SK-N-SH (cell line): Measurements from ENCODE around the gene ACAD11. TPM values are rescaled to one million over a fixed set of nuclear protein-coding genes. Genes with fewer than 3 reads are reported as not detected.

Experiments
- CTCF ChIA-PET: fragments of 300-600, 350-600 bp; formaldehyde crosslinking; extraction: SDS; loops from one replicate; lab custom pipeline; 2021; lab: Yijun Ruan, JAX
- POLR2A ChIA-PET: fragments of 350-600 bp; sonication (Branson Sonifier 250); formaldehyde crosslinking; extraction: SDS; loops from one replicate; lab custom pipeline; 2020; ENCODE audit warnings: antibody characterized with exemption, inconsistent platforms; lab: Yijun Ruan, JAX
- DNase-seq: peaks from one replicate; pipeline ENCODE4 v3.0.0; 2012
- H2AFZ ChIP-seq: fragments of 200-600 bp; sonication (generic); 2 replicates; pipeline ENCODE4 v1.8.1; 2016; ENCODE audit warnings: antibody characterized with exemption, mild to moderate bottlenecking, low read depth
- H3F3A ChIP-seq: fragments of 200-600 bp; sonication (generic); replicated peaks from 2 replicates; pipeline ENCODE3; 2016; ENCODE audit warnings: antibody characterized with exemption, mild to moderate bottlenecking; ENCODE audit not compliant: insufficient read depth
- H3K27ac ChIP-seq, 2 experiments: fragments of 200-500 bp in 1 of 2; fragments of 200-600 bp in 1 of 2; sonication (Bioruptor generic) in 1 of 2; sonication (generic), shearing (Covaris generic) in 1 of 2; 2 replicates each; pipeline versions ENCODE4 v1.5.1 to v1.6.1; 2014 to 2016; ENCODE audit warnings: low read depth in 2 of 2, inconsistent platforms in 1 of 2, low read length in 1 of 2, mild to moderate bottlenecking in 1 of 2, mixed read lengths in 1 of 2
- H3K27me3 ChIP-seq: fragments of 200-600 bp; sonication (generic), shearing (Covaris generic); 2 replicates; pipeline ENCODE4 v1.6.1; 2016; ENCODE audit warnings: mixed run types; ENCODE audit not compliant: insufficient read depth
- H3K36me3 ChIP-seq, 2 experiments: fragments of 200-500 bp in 1 of 2; fragments of 200-600 bp in 1 of 2; sonication (Bioruptor generic) in 1 of 2; sonication (generic) in 1 of 2; replicated peaks in 1 of 2; 2 replicates each; pipeline versions ENCODE3 to v1.5.1; 2014 to 2016; ENCODE audit warnings: low read length in 1 of 2, mild to moderate bottlenecking in 1 of 2; ENCODE audit not compliant: insufficient read depth in 2 of 2, control insufficient read depth in 1 of 2
- H3K4me1 ChIP-seq, 2 experiments: fragments of 200-500 bp in 1 of 2; fragments of 200-600 bp in 1 of 2; sonication (Bioruptor generic) in 1 of 2; sonication (generic), shearing (Covaris generic) in 1 of 2; 2 replicates each; pipeline versions ENCODE4 v1.5.1 to v1.6.1; 2014 to 2016; ENCODE audit warnings: low read depth in 1 of 2, low read length in 1 of 2, mixed run types in 1 of 2; ENCODE audit not compliant: insufficient read depth in 2 of 2, control insufficient read depth in 1 of 2
- H3K4me2 ChIP-seq: fragments of 200-600 bp; sonication (generic), shearing (Covaris generic); 2 replicates; pipeline ENCODE4 v1.6.1; 2017; ENCODE audit warnings: mixed run types
- H3K4me3 ChIP-seq, 2 experiments: fragments of 200-500 bp in 1 of 2; fragments of 200-600 bp in 1 of 2; sonication (Bioruptor generic) in 1 of 2; sonication (generic), shearing (Covaris generic) in 1 of 2; 2 replicates each; pipeline versions ENCODE4 v1.5.1 to v1.8.1; 2014 to 2016; ENCODE audit warnings: low read depth in 2 of 2, inconsistent platforms in 1 of 2, low read length in 1 of 2, mild to moderate bottlenecking in 1 of 2, mixed read lengths in 1 of 2, moderate library complexity in 1 of 2
- H3K79me2 ChIP-seq: fragments of 200-600 bp; sonication (generic); 2 replicates; pipeline ENCODE4 v1.8.1; 2017; ENCODE audit warnings: mild to moderate bottlenecking; ENCODE audit not compliant: insufficient read depth
- H3K9ac ChIP-seq: fragments of 200-600 bp; sonication (generic); 2 replicates; pipeline ENCODE4 v1.6.1; 2017; ENCODE audit warnings: mixed run types
- H3K9me2 ChIP-seq: fragments of 200-600 bp; sonication (generic); 2 replicates; pipeline ENCODE4 v1.6.1; 2017; ENCODE audit warnings: mixed run types
- H3K9me3 ChIP-seq: fragments of 200-600 bp; sonication (generic); 2 replicates; pipeline ENCODE4 v1.6.1; 2017; ENCODE audit warnings: mixed run types, mild to moderate bottlenecking, moderate library complexity
- H4K20me1 ChIP-seq: fragments of 200-600 bp; sonication (generic); 2 replicates; pipeline ENCODE4 v1.6.1; 2017; ENCODE audit warnings: mild to moderate bottlenecking, mixed run types; ENCODE audit not compliant: insufficient read depth
- CHD2 ChIP-seq: fragments of 150-350 bp; IDR thresholded peaks from 2 replicates; pipeline ENCODE4 v1.6.1; 2018; ENCODE audit warnings: low read length; ENCODE audit not compliant: partially characterized antibody
- ELF1 ChIP-seq: IDR thresholded peaks from 2 replicates; pipeline ENCODE4 v1.4.0; 2012
- EP300 ChIP-seq, 2 experiments: IDR thresholded peaks; 2 replicates each; pipeline versions ENCODE4 v1.4.0 to v1.6.1; 2012; ENCODE audit warnings: borderline replicate concordance in 1 of 2, low read depth in 1 of 2, low read length in 1 of 2
- EZH2phosphoT487 ChIP-seq: fragments of 200-600 bp; sonication (generic); IDR thresholded peaks from 2 replicates; pipeline ENCODE4 v1.6.1; 2017; ENCODE audit warnings: low read depth, mixed run types, mild to moderate bottlenecking, antibody characterized with exemption, moderate library complexity, borderline replicate concordance
- FOSL2 ChIP-seq: IDR thresholded peaks from 2 replicates; pipeline ENCODE4 v1.4.0; 2012; ENCODE audit warnings: low read depth, mild to moderate bottlenecking, moderate library complexity, borderline replicate concordance
- GABPA ChIP-seq: IDR thresholded peaks from 2 replicates; pipeline ENCODE4 v1.4.0; 2012; ENCODE audit warnings: low read depth, mild to moderate bottlenecking
- JUND ChIP-seq: IDR thresholded peaks from 2 replicates; pipeline ENCODE4 v1.4.0; 2012
- MAX ChIP-seq: IDR thresholded peaks from 2 replicates; pipeline ENCODE4 v1.4.0; 2012; ENCODE audit warnings: low read depth
- MEF2A ChIP-seq: IDR thresholded peaks from 2 replicates; pipeline ENCODE4 v1.4.0; 2012; ENCODE audit warnings: low read depth, borderline replicate concordance
- MXI1 ChIP-seq: IDR thresholded peaks from 2 replicates; pipeline ENCODE4 v1.6.1; 2012; ENCODE audit warnings: mild to moderate bottlenecking, low read depth, low read length, improper control_type of control experiment
- NFIC ChIP-seq: IDR thresholded peaks from 2 replicates; pipeline ENCODE4 v1.4.0; 2012; ENCODE audit warnings: borderline replicate concordance
- NRF1 ChIP-seq: IDR thresholded peaks from 2 replicates; pipeline ENCODE4 v1.6.1; 2012; ENCODE audit warnings: low read depth, mild to moderate bottlenecking, low read length
- PBX3 ChIP-seq: IDR thresholded peaks from 2 replicates; pipeline ENCODE4; 2012
- RAD21 ChIP-seq: IDR thresholded peaks from 2 replicates; pipeline ENCODE4 v1.6.1; 2012; ENCODE audit warnings: mild to moderate bottlenecking, low read length
- RCOR1 ChIP-seq: fragments of 150-350 bp; IDR thresholded peaks from 2 replicates; pipeline ENCODE4 v1.6.1; 2017; ENCODE audit warnings: antibody characterized with exemption, low read length
- SMC3 ChIP-seq: IDR thresholded peaks from 2 replicates; pipeline ENCODE4 v1.6.1; 2012; ENCODE audit warnings: low read depth, low read length, improper control_type of control experiment
- TAF1 ChIP-seq: IDR thresholded peaks from 2 replicates; pipeline ENCODE4 v1.6.1; 2012; ENCODE audit warnings: low read depth, mild to moderate bottlenecking, low read length, moderate library complexity, borderline replicate concordance
- TCF12 ChIP-seq: IDR thresholded peaks from 2 replicates; pipeline ENCODE4 v1.4.0; 2012
- TEAD4 ChIP-seq: IDR thresholded peaks from 2 replicates; pipeline ENCODE4 v1.4.0; 2012; ENCODE audit warnings: mild to moderate bottlenecking, borderline replicate concordance; ENCODE audit not compliant: insufficient read depth
- YY1 ChIP-seq: IDR thresholded peaks from 2 replicates; pipeline ENCODE4 v1.4.0; 2012; ENCODE audit warnings: low read depth, mild to moderate bottlenecking
- WGBS: methylation state at CpG from one replicate; pipeline ENCODE4 v1.1.6; 2017; ENCODE audit warnings: low lambda C conversion rate; 5-methylcytosine and 5-hydroxymethylcytosine counted together
- polyA plus RNA-seq, 3 experiments: library from polyadenylated mRNA; depleted of rRNA; stranded (reverse); fragments of >200 nt; gene quantifications; 2 replicates each; pipeline ENCODE4 v1.2.3, GENCODE V29; 2012
- TF ChIP-seq, protein P1 (sequence below): IDR thresholded peaks from 2 replicates; pipeline ENCODE4 v1.6.1; 2012; ENCODE audit warnings: mild to moderate bottlenecking, low read depth, low read length, moderate library complexity
- TF ChIP-seq, protein P2 (sequence below): IDR thresholded peaks from 2 replicates; pipeline ENCODE4 v1.4.0; 2012; ENCODE audit warnings: low read depth, borderline replicate concordance
- TF ChIP-seq, protein P3 (sequence below): IDR thresholded peaks from 2 replicates; pipeline ENCODE4 v1.4.0; 2012; ENCODE audit warnings: low read depth, borderline replicate concordance
- TF ChIP-seq, protein P4 (sequence below): fragments of 150-350 bp; IDR thresholded peaks from 2 replicates; pipeline ENCODE4 v1.6.1; 2016; ENCODE audit warnings: mild to moderate bottlenecking, low read depth, low read length

The ACAD11 gene
- polyA plus RNA-seq, 1 of the 3 experiments (the other 2 are of a cell fraction), result 16.3 TPM

- 0 out of 2 replicates have a peak, but pooled peaks cover 4% of the 10 kb centered on the region for H3K79me2 ChIP-seq
- no peak overlapping the region for H3K4me2 ChIP-seq
- POLR2A ChIA-PET, result no interaction called here
- no peaks in the 10 kb centered on the region for H3K27me3 ChIP-seq
- CTCF ChIA-PET, result interaction anchor here (0.5 to 6.6 kb wide), 51 partner anchors 9 to 186 kb away, joined by 3 to 121 read pairs (median 4); partner anchors contain the start of genes ACAD11, NPHP3 and UBA5
- peaks cover 0 to 6% of the 10 kb centered on the region in 2 experiments; a peak in 1 of 4 replicates for H3K4me1 ChIP-seq
- no peaks in the 10 kb centered on the region for H3K9me3 ChIP-seq
- peak overlapping the region in 1 of 2 experiments; percentile 39; a peak in 1 of 4 replicates for H3K27ac ChIP-seq
- peak; percentile 52 for DNase-seq
- H3F3A ChIP-seq, result peaks cover 16% of the 10 kb centered on the region
- no peak overlapping the region; a peak in 1 of 4 replicates for H3K4me3 ChIP-seq
- no peak overlapping the region for H2AFZ ChIP-seq
- no peaks in the 10 kb centered on the region for H3K9me2 ChIP-seq
- 47% methylated on average over 7 of the region's 7 CpGs for WGBS
- H3K36me3 ChIP-seq, result peaks cover 58 to 60% of the 10 kb centered on the region in 2 experiments
- peak overlapping the region; percentile 29; the same call in 1 of the 2 replicates for H3K9ac ChIP-seq
- H4K20me1 ChIP-seq, result no peaks in the 10 kb centered on the region
- TF ChIP-seq, protein P1, sequence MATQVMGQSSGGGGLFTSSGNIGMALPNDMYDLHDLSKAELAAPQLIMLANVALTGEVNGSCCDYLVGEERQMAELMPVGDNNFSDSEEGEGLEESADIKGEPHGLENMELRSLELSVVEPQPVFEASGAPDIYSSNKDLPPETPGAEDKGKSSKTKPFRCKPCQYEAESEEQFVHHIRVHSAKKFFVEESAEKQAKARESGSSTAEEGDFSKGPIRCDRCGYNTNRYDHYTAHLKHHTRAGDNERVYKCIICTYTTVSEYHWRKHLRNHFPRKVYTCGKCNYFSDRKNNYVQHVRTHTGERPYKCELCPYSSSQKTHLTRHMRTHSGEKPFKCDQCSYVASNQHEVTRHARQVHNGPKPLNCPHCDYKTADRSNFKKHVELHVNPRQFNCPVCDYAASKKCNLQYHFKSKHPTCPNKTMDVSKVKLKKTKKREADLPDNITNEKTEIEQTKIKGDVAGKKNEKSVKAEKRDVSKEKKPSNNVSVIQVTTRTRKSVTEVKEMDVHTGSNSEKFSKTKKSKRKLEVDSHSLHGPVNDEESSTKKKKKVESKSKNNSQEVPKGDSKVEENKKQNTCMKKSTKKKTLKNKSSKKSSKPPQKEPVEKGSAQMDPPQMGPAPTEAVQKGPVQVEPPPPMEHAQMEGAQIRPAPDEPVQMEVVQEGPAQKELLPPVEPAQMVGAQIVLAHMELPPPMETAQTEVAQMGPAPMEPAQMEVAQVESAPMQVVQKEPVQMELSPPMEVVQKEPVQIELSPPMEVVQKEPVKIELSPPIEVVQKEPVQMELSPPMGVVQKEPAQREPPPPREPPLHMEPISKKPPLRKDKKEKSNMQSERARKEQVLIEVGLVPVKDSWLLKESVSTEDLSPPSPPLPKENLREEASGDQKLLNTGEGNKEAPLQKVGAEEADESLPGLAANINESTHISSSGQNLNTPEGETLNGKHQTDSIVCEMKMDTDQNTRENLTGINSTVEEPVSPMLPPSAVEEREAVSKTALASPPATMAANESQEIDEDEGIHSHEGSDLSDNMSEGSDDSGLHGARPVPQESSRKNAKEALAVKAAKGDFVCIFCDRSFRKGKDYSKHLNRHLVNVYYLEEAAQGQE, result no peak
- TF ChIP-seq MAX, result peak; percentile 82
- TF ChIP-seq PBX3, result no peak
- TF ChIP-seq TEAD4, result no peak
- TF ChIP-seq TAF1, result no peak
- TF ChIP-seq CHD2, result no peak
- peak; percentile 76 for TF ChIP-seq RAD21
- peak; percentile 73 for TF ChIP-seq MXI1
- no peak for TF ChIP-seq EP300 (IDR thresholded peaks at IDR 0.05; ENCODE audit: borderline replicate concordance in 1 of 2, low read depth in 1 of 2, low read length in 1 of 2)
- no peak for TF ChIP-seq NFIC
- TF ChIP-seq NRF1, result peak; percentile 10; the same call in 1 of the 2 replicates
- no peak for TF ChIP-seq FOSL2
- TF ChIP-seq JUND, result no peak
- no peak for TF ChIP-seq YY1
- no peak for TF ChIP-seq ELF1
- no peak for TF ChIP-seq EZH2phosphoT487
- TF ChIP-seq TCF12, result no peak
- TF ChIP-seq, protein P2, sequence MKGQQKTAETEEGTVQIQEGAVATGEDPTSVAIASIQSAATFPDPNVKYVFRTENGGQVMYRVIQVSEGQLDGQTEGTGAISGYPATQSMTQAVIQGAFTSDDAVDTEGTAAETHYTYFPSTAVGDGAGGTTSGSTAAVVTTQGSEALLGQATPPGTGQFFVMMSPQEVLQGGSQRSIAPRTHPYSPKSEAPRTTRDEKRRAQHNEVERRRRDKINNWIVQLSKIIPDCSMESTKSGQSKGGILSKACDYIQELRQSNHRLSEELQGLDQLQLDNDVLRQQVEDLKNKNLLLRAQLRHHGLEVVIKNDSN, result no peak
- TF ChIP-seq SMC3, result peak; percentile 79
- no peak for TF ChIP-seq RCOR1
- TF ChIP-seq, protein P3, sequence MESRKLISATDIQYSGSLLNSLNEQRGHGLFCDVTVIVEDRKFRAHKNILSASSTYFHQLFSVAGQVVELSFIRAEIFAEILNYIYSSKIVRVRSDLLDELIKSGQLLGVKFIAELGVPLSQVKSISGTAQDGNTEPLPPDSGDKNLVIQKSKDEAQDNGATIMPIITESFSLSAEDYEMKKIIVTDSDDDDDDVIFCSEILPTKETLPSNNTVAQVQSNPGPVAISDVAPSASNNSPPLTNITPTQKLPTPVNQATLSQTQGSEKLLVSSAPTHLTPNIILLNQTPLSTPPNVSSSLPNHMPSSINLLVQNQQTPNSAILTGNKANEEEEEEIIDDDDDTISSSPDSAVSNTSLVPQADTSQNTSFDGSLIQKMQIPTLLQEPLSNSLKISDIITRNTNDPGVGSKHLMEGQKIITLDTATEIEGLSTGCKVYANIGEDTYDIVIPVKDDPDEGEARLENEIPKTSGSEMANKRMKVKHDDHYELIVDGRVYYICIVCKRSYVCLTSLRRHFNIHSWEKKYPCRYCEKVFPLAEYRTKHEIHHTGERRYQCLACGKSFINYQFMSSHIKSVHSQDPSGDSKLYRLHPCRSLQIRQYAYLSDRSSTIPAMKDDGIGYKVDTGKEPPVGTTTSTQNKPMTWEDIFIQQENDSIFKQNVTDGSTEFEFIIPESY, result no peak
- TF ChIP-seq, protein P4, sequence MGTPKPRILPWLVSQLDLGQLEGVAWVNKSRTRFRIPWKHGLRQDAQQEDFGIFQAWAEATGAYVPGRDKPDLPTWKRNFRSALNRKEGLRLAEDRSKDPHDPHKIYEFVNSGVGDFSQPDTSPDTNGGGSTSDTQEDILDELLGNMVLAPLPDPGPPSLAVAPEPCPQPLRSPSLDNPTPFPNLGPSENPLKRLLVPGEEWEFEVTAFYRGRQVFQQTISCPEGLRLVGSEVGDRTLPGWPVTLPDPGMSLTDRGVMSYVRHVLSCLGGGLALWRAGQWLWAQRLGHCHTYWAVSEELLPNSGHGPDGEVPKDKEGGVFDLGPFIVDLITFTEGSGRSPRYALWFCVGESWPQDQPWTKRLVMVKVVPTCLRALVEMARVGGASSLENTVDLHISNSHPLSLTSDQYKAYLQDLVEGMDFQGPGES, result no peak
- no peak for TF ChIP-seq GABPA
- no peak for TF ChIP-seq MEF2A
These were observed 123.8 kb downstream of the ACAD11 start for GRCh38 chr3:132535575-132536441.
